Measurements from ENCODE around the gene DAB2. TPM values are rescaled to one million over a fixed set of nuclear protein-coding genes. Genes with fewer than 3 reads are reported as not detected.

Gene DAB2
- total RNA-seq, 1 experiment from 2014 or later = 135 TPM

DNA sequence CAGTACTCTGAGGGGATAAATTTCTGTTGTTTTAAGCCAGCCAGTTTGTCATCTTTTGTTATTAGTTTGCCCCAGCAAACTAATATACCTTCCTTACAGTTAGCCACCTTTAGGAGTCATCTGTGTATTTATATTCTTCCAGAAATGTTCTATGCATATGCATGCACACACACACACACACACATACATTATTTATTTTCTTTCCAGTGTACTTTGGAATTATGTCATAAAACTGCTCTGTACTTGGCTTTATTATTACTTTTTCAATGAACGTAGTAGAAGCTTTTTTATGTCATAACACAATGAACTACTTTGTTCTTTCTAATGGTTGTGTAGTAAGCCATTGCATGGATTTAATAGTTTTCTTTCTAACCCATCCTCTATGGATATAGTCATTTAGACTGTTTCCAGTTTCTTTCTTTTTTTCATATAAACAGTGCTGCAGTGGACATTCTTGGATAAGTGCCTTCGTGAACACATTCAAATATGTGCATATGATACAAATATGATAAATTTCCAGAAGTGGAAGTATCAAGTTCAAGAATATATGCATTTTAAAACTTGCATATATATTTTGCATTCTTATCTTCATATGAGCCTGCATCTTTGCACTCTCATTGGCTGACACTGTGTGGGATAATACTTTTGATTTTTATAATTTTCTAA, 26.6 kb upstream of the DAB2 start:
- POLR2A ChIA-PET = interaction anchor here (0.8 kb wide), 1 partner anchor 80 kb away, joined by 8 read pairs; no protein-coding TSS in a partner anchor
- Mint-ChIP-seq H3K36me3 (ENCODE audit: insufficient read depth, unreplicated experiment) (no peaks in the 10 kb centered on the region), H3K27ac (ENCODE audit: unreplicated experiment) (no peak overlapping the region), H3K9me3 (ENCODE audit: unreplicated experiment) (no peaks in the 10 kb centered on the region), H3K27me3 (ENCODE audit: insufficient read depth, unreplicated experiment) (no peaks in the 10 kb centered on the region), H3K4me1 (ENCODE audit: low read depth, unreplicated experiment) (peaks cover 8% of the 10 kb centered on the region), H3K4me3 (ENCODE audit: unreplicated experiment) (no peak overlapping the region)
- H3K27me3 ChIP-seq (replicated peaks; ENCODE audit: control insufficient read depth, insufficient read depth, low read length) = no peaks in the 10 kb centered on the region
- CTCF ChIA-PET = no interaction called here
- H3K4me3 ChIP-seq (ENCODE audit: low read depth, low read length) = no peak overlapping the region
- H3K4me1 ChIP-seq = peaks cover 50% of the 10 kb centered on the region
- BruUV-seq (replicated peaks) = no TSS peak
- no peak for DNase-seq
- intact Hi-C loops (cut with micrococcal nuclease; ENCODE audit: unreplicated experiment) = no loop called here
- no peaks in the 10 kb centered on the region for H3K36me3 ChIP-seq (ENCODE audit: control insufficient read depth, insufficient read depth, low read length)
- no peaks in the 10 kb centered on the region for H3K9me3 ChIP-seq
- TF ChIP-seq CTCF (IDR thresholded peaks at IDR 0.05; ENCODE audit: insufficient read depth in 1 of 2, low read depth in 1 of 2, low read length in 1 of 2, severe bottlenecking in 1 of 2, unreplicated experiment in 1 of 2) = no peak

DNA sequence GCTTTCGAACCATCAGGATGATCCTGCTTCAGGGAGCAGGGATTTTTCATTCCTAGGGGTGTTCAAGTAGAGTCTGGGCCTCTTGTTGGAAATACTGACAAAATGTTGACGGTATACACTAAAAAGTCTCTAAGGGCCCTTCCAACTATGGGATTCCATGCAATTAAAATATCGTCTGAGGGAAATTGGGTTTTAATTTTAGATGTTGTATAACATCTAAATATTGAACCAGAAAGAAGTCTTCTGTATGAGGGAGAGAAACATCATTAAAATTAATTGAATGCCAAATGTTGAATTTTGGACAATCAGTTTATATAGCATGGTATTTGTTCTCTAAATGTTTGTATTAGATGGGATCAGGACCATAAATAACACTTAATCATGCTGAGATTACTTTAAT, 25.7 kb upstream of the DAB2 start:
- peaks cover 50% of the 10 kb centered on the region for H3K4me1 ChIP-seq
- POLR2A ChIA-PET = no interaction called here

GRCh38 chr5:39449591-39449990, 24.8 kb upstream of the DAB2 start:
- Mint-ChIP-seq H3K9me3 (ENCODE audit: unreplicated experiment) (no peaks in the 10 kb centered on the region), H3K27me3 (ENCODE audit: insufficient read depth, unreplicated experiment) (no peaks in the 10 kb centered on the region), H3K4me1 (ENCODE audit: low read depth, unreplicated experiment) (peaks cover 7% of the 10 kb centered on the region), H3K36me3 (ENCODE audit: insufficient read depth, unreplicated experiment) (no peaks in the 10 kb centered on the region), H3K4me3 (ENCODE audit: unreplicated experiment) (no peak overlapping the region), H3K27ac (ENCODE audit: unreplicated experiment) (no peak overlapping the region)
- DNase-seq = no peak
- no peaks in the 10 kb centered on the region for H3K9me3 ChIP-seq
- H3K27me3 ChIP-seq (replicated peaks; ENCODE audit: control insufficient read depth, insufficient read depth, low read length) = no peaks in the 10 kb centered on the region
- no peak for TF ChIP-seq CTCF (IDR thresholded peaks at IDR 0.05; ENCODE audit: insufficient read depth in 1 of 2, low read depth in 1 of 2, low read length in 1 of 2, severe bottlenecking in 1 of 2, unreplicated experiment in 1 of 2)
- CTCF ChIA-PET = no interaction called here
- no TSS peak for BruUV-seq (replicated peaks)
- no peak overlapping the region for H3K4me3 ChIP-seq (ENCODE audit: low read depth, low read length)
- peaks cover 50% of the 10 kb centered on the region for H3K4me1 ChIP-seq
- no peaks in the 10 kb centered on the region for H3K36me3 ChIP-seq (ENCODE audit: control insufficient read depth, insufficient read depth, low read length)
- POLR2A ChIA-PET = interaction anchor here (0.5 kb wide), 1 partner anchor 26 kb away, joined by 3 read pairs; no protein-coding TSS in a partner anchor
- intact Hi-C loops (cut with micrococcal nuclease; ENCODE audit: unreplicated experiment) = loop anchor here (2.0 kb wide), 2 partner anchors 49 to 69 kb away; no protein-coding TSS in a partner anchor

More for the DNA sequence above, 25.7 kb upstream of the DAB2 start:
- H3K4me3 Mint-ChIP-seq (ENCODE audit: unreplicated experiment) = no peak overlapping the region
- H3K36me3 ChIP-seq (ENCODE audit: control insufficient read depth, insufficient read depth, low read length) = no peaks in the 10 kb centered on the region
- no peak overlapping the region for H3K4me3 ChIP-seq (ENCODE audit: low read depth, low read length)
- H3K9me3 ChIP-seq = no peaks in the 10 kb centered on the region
- no peaks in the 10 kb centered on the region for H3K27me3 ChIP-seq (replicated peaks; ENCODE audit: control insufficient read depth, insufficient read depth, low read length)
- intact Hi-C loops (cut with micrococcal nuclease; ENCODE audit: unreplicated experiment) = no loop called here
- no peaks in the 10 kb centered on the region for H3K36me3 Mint-ChIP-seq (ENCODE audit: insufficient read depth, unreplicated experiment)
- CTCF ChIA-PET = no interaction called here
- no peaks in the 10 kb centered on the region for H3K27me3 Mint-ChIP-seq (ENCODE audit: insufficient read depth, unreplicated experiment)
- no peaks in the 10 kb centered on the region for H3K9me3 Mint-ChIP-seq (ENCODE audit: unreplicated experiment)
- DNase-seq = no peak
- no peak overlapping the region for H3K27ac Mint-ChIP-seq (ENCODE audit: unreplicated experiment)
- no peak for TF ChIP-seq CTCF (IDR thresholded peaks at IDR 0.05; ENCODE audit: insufficient read depth in 1 of 2, low read depth in 1 of 2, low read length in 1 of 2, severe bottlenecking in 1 of 2, unreplicated experiment in 1 of 2)
- no TSS peak for BruUV-seq (replicated peaks)
- peaks cover 8% of the 10 kb centered on the region for H3K4me1 Mint-ChIP-seq (ENCODE audit: low read depth, unreplicated experiment)
